ENCODE data around the gene OPRL1. TPM values are rescaled to one million over a fixed set of nuclear protein-coding genes. Genes with fewer than 3 reads are reported as not detected.

Gene OPRL1
- polyA plus RNA-seq, 1 experiment = 0.86 TPM

DNA sequence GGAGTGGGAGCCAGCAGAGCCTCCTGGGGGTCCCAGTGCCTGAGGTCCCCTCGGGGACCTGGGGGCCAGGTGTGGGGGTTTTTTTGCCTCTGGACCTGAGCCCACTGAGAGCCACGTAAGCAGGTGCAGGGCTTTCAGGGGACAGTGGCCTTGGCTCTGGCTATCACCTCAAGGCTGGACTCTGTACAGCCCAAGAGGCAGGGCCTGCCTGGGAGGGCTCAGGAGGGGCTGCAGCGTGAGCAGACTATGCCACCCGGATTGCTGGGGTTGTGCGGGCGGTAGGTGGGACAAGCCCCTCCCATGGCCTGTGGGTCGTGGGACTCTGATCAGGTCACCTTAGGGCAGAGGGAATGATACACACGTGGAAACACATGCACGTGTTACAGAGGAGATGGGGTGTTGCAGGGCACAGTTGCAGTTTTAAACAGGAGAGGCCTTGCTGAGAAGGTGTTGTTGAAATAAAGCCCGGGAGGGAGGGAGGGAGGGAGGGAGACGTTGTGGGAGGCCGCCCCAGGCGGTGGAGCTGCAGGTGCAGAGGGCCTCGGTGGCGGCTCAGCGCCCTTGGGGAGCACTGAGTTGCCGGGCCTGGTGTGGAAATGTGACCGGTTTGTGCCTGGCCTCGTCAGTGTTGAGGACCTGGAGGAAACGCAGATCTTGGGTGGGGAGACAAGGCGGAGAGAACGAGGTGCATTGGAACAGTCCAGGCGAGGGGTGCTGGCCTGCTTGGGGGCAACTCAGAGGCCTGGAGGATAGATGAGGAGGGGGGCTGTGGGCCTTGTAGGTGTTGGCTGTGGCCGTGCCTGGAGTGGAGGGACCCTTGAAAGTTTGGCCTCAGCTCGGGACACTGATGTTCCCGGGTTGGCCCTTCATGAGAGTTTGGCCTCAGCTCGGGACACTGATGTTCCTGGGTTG is 14.6 kb upstream of the OPRL1 start:
- Histone ChIP-seq H3K4me3 (ENCODE audit: low read depth, low read length) (no peak overlapping the region), H3K27me3 (ENCODE audit: control insufficient read depth, insufficient read depth, low read length) (no peaks in the 10 kb centered on the region), H3K27ac (ENCODE audit: low read depth, low read length) (no peak overlapping the region), H3K9me3 (ENCODE audit: control insufficient read depth, insufficient read depth, low read length) (no peaks in the 10 kb centered on the region; the same call in 1 of the 2 replicates)
- POLR2A ChIA-PET = no interaction called here
- TF ChIP-seq, protein P1, sequence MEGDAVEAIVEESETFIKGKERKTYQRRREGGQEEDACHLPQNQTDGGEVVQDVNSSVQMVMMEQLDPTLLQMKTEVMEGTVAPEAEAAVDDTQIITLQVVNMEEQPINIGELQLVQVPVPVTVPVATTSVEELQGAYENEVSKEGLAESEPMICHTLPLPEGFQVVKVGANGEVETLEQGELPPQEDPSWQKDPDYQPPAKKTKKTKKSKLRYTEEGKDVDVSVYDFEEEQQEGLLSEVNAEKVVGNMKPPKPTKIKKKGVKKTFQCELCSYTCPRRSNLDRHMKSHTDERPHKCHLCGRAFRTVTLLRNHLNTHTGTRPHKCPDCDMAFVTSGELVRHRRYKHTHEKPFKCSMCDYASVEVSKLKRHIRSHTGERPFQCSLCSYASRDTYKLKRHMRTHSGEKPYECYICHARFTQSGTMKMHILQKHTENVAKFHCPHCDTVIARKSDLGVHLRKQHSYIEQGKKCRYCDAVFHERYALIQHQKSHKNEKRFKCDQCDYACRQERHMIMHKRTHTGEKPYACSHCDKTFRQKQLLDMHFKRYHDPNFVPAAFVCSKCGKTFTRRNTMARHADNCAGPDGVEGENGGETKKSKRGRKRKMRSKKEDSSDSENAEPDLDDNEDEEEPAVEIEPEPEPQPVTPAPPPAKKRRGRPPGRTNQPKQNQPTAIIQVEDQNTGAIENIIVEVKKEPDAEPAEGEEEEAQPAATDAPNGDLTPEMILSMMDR (IDR thresholded peaks at IDR 0.05; ENCODE audit: low read depth, low read length) = no peak
- CTCF ChIA-PET = no interaction called here
- no peak for DNase-seq (ENCODE audit: low read depth, low spot score)

DNA sequence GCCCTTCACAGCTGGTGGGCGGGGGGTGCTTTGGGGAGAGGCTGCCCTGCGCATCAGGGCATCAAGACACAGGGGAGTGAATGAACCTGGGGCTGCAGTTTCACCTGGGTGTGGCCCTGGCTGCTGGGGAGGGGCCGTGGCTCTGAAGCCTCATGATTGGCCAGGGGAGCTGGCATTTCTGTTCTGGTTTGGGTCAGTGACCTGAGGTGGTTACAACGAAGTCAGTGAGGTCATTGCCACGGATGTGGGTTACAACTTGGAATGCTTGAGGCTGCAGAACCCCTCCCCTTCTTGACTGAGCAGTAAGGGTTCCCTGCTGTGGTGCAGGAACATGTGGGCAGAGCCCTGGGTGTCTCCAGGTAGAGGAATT is 13.9 kb upstream of the OPRL1 start:
- TF ChIP-seq, protein P1 (IDR thresholded peaks at IDR 0.05; ENCODE audit: low read depth, low read length) = no peak
- no peaks in the 10 kb centered on the region for H3K27me3 ChIP-seq (ENCODE audit: control insufficient read depth, insufficient read depth, low read length)
- no peak overlapping the region for H3K27ac ChIP-seq (ENCODE audit: low read depth, low read length)
- no peak overlapping the region for H3K4me3 ChIP-seq (ENCODE audit: low read depth, low read length)
- ChIA-PET CTCF (interaction anchor here (1.3 kb wide), 1 partner anchor 9 kb away, joined by 3 read pairs; no protein-coding TSS in a partner anchor), POLR2A (no interaction called here)
- DNase-seq (ENCODE audit: low read depth, low spot score) = no peak
- H3K9me3 ChIP-seq (ENCODE audit: control insufficient read depth, insufficient read depth, low read length) = no peaks in the 10 kb centered on the region; the same call in 1 of the 2 replicates

DNA sequence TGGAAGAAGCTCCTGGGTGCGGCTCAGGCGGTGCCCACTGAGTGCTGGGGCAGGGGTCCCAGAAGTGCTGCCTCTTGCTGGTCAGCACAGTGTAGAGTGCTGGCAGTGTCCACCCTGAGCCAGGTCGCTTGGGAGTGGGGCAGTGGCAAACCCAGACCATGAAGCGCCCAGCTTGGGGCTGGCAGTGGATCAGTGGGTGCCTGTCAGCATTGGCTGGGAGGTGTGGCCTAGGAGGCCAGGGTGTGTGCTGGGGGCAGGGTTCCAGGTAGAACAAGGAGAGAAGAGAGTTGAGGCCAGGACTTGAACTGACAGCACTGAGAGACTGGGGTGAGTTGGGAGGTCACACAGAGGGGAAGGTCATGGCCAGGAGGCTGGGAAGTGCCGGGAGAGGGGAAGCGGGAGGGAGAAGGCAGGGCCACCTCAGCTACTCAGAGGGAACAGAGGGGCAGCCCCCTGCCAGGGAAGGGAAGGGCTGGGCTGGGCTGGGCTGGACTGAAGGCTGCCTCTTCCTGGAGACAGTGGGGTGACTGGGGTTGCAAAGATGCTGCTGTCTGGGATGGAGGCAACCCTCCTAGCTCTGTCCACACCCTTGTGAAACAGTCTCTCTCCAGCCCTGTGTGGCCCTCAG is 12.8 kb upstream of the OPRL1 start:
- no peak overlapping the region for H3K4me3 ChIP-seq (ENCODE audit: low read depth, low read length)
- no peaks in the 10 kb centered on the region; the same call in 1 of the 2 replicates for H3K9me3 ChIP-seq (ENCODE audit: control insufficient read depth, insufficient read depth, low read length)
- CTCF ChIA-PET = interaction anchor here (0.6 to 1.3 kb wide), 2 partner anchors 10 to 12 kb away, joined by 3 read pairs; no protein-coding TSS in a partner anchor
- H3K27ac ChIP-seq (ENCODE audit: low read depth, low read length) = no peak overlapping the region
- no peak for DNase-seq (ENCODE audit: low read depth, low spot score)
- TF ChIP-seq, protein P1 (IDR thresholded peaks at IDR 0.05; ENCODE audit: low read depth, low read length) = no peak
- POLR2A ChIA-PET = no interaction called here
- H3K27me3 ChIP-seq (ENCODE audit: control insufficient read depth, insufficient read depth, low read length) = no peaks in the 10 kb centered on the region

DNA sequence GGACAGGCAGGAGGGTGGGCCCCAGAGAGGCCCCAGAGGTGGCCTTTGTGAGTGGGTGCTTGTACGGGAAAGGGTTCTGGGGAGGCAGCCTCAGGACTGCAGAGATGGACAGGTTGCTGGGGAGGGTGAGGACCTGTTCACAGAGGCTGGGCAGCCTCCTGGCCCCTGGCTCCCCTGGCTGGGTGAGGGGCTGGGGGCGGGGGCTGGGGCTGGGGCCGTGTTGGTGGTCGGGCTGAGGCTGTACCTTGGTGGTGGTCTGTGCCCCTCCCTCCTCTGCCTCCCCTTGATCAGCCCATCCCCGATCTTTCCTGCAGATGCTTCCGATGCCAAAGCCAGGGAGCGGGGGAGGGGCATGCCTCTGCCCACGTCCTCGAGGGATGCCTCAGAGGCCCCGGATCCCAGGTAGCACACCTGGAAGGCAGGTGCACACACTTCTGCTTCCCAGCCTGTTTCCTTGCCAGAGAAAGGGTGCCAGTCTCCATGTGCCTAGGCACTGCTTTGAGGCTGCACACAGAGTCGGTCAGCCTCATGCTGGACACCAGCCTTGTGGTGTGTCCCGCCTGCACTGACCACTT is 12.1 kb upstream of the OPRL1 start:
- ChIA-PET CTCF (no interaction called here), POLR2A (no interaction called here)
- no peak for DNase-seq (ENCODE audit: low read depth, low spot score)
- Histone ChIP-seq H3K4me3 (ENCODE audit: low read depth, low read length) (no peak overlapping the region), H3K27me3 (ENCODE audit: control insufficient read depth, insufficient read depth, low read length) (no peaks in the 10 kb centered on the region), H3K27ac (ENCODE audit: low read depth, low read length) (no peak overlapping the region), H3K9me3 (ENCODE audit: control insufficient read depth, insufficient read depth, low read length) (no peaks in the 10 kb centered on the region; the same call in 1 of the 2 replicates)
- TF ChIP-seq, protein P1 (IDR thresholded peaks at IDR 0.05; ENCODE audit: low read depth, low read length) = no peak
